Ovary (tissue), 3 donors: Measurements from ENCODE around the gene LRMDA.

ENCODE experiments used
- CTCF ChIP-seq, 3 donors: fragments of 450-650 bp in 2 of 3; fragments of 200-600 bp in 1 of 3; IDR thresholded peaks; one replicate each; pipeline versions ENCODE4 v1.5.1 to v1.8.0; 2016 to 2022; ENCODE audit warnings: antibody characterized with exemption in 3 of 3, mild to moderate bottlenecking in 1 of 3
- EP300 ChIP-seq: sonication (generic); formaldehyde crosslinking; IDR thresholded peaks from one replicate; pipeline ENCODE4 v1.6.1; 2017; ENCODE audit warnings: antibody characterized with exemption
- POLR2A ChIP-seq: fragments of 450-650 bp; IDR thresholded peaks from one replicate; pipeline ENCODE4 v1.6.1; 2017; ENCODE audit warnings: antibody characterized with exemption, mild to moderate bottlenecking, moderate library complexity
- donor health status: DM: no; HTN: no; CAD: no.

GRCh38 chr10:75585294-75585693 is 153.9 kb downstream of the LRMDA start:
- TF ChIP-seq POLR2A: no peak
- TF ChIP-seq CTCF (IDR thresholded peaks at IDR 0.05): no peak
- no peak for TF ChIP-seq EP300
